Ovary (tissue), 9 donors: ENCODE measurements around the gene LRIG1. TPM values are rescaled to one million over a fixed set of nuclear protein-coding genes. Genes with fewer than 3 reads are reported as not detected.

Experiments
- DNase-seq, 5 donors: peaks; one replicate each; pipeline ENCODE4 v3.0.0-alpha.2; 2019 to 2020
- H3K27ac ChIP-seq, 2 donors: fragments of 200-600 bp; one replicate each; pipeline versions ENCODE4 v1.5.1 to v1.8.0; 2019 to 2022
- H3K27me3 ChIP-seq: fragments of 200-600 bp; one replicate; pipeline ENCODE4 v1.8.0; 2022
- H3K36me3 ChIP-seq: fragments of 200-600 bp; sonication (generic); one replicate; pipeline ENCODE4 v1.5.1; 2019
- H3K4me1 ChIP-seq: one replicate; pipeline ENCODE4 v1.8.1; 2013; ENCODE audit warnings: mild to moderate bottlenecking, moderate library complexity; ENCODE audit not compliant: insufficient read depth
- H3K4me3 ChIP-seq: fragments of 200-600 bp; sonication (generic); one replicate; pipeline ENCODE4 v1.5.1; 2017
- H3K9me3 ChIP-seq, 2 donors: fragments of 200-600 bp in 1 of 2; sonication (generic) in 1 of 2; one replicate each; pipeline versions ENCODE4 v1.5.1 to v1.8.1; 2013 to 2019; ENCODE audit warnings: mild to moderate bottlenecking in 1 of 2, moderate library complexity in 1 of 2
- CTCF ChIP-seq, 3 donors: fragments of 450-650 bp in 2 of 3; fragments of 200-600 bp in 1 of 3; IDR thresholded peaks; one replicate each; pipeline versions ENCODE4 v1.5.1 to v1.8.0; 2016 to 2022; ENCODE audit warnings: antibody characterized with exemption in 3 of 3, mild to moderate bottlenecking in 1 of 3
- EP300 ChIP-seq: sonication (generic); formaldehyde crosslinking; IDR thresholded peaks from one replicate; pipeline ENCODE4 v1.6.1; 2017; ENCODE audit warnings: antibody characterized with exemption
- POLR2A ChIP-seq: fragments of 450-650 bp; IDR thresholded peaks from one replicate; pipeline ENCODE4 v1.6.1; 2017; ENCODE audit warnings: antibody characterized with exemption, mild to moderate bottlenecking, moderate library complexity
- WGBS, 3 donors: extraction: QIAGEN DNeasy Blood & Tissue Kit in 1 of 3; methylation state at CpG; one replicate each; pipeline versions ENCODE4 v1.1.5 to v1.1.7; 2013 to 2017; 5-methylcytosine and 5-hydroxymethylcytosine counted together
- intact Hi-C, 4 donors: fragments of 100-400 bp; cut with DNase I; formaldehyde crosslinking; loops; one replicate each; pipeline versions ENCODE4 v1.11.0 to v1.15.1; 2022 to 2023
- polyA plus RNA-seq, 2 donors: library from polyadenylated mRNA; stranded (reverse); fragments of 200-250 nt in 1 of 2; fragments of 350-450 nt in 1 of 2; fragmentation: Illumina TruSeq in 1 of 2; extraction: RNeasy Lipid Tissue Mini Kit (QIAGEN cat#74804) in 1 of 2; gene quantifications; one replicate each; pipeline ENCODE4 v1.2.3, GENCODE V29; 2013 to 2014
- total RNA-seq, 7 donors: library from RNA; depleted of rRNA in 2 of 7; stranded (reverse); fragments of >200 nt in 2 of 7; fragmentation: NEBNext Ultra II Directional in 3 of 7; extraction: Animal tissue kit (Norgen Biotek cat#: 25700) in 3 of 7; gene quantifications; one replicate each; pipeline versions ENCODE4 v1.1.0 to v1.2.4, GENCODE V29; 2016 to 2023
- donor health status: DM: no; HTN: no; CAD: no; lungs with moderate emphysema.
- donor health status: DM: no; HTN: no; CAD: no.
- donor health status: Bipolar disorder and iron deficiency.
- donor health status: DM: yes; HTN: yes; CAD: no.
- donor health status: DM: no; HTN: no; CAD: no.
- donor health status: DM: yes; HTN: yes; CAD: no.

LRIG1 gene
- total and polyA plus RNA-seq, 9 donors, result 29.1 to 64.8 (median 42.6) TPM

- Histone ChIP-seq H3K9me3 (no peaks in the 10 kb centered on the region), H3K36me3 (no peaks in the 10 kb centered on the region), H3K27ac (no peak overlapping the region), H3K4me1 (peaks cover 27% of the 10 kb centered on the region), H3K27me3 (no peaks in the 10 kb centered on the region), H3K4me3 (no peak overlapping the region)
- intact Hi-C loops, result no loop called here
- TF ChIP-seq CTCF (IDR thresholded peaks at IDR 0.05) (no peak), POLR2A (no peak), EP300 (no peak)
- DNase-seq, result no peak
- 93 to 95% (median 94%) methylated on average over 3 of the region's 3 CpGs for WGBS, 3 donors
Measured at GRCh38 chr3:66427352-66427751, 73.5 kb downstream of the LRIG1 start.

- no peaks in the 10 kb centered on the region for H3K9me3 ChIP-seq
- H3K4me3 ChIP-seq, result no peak overlapping the region
- H3K27ac ChIP-seq, result no peak overlapping the region
- intact Hi-C loops, result no loop called here
- no peak for DNase-seq
- H3K27me3 ChIP-seq, result no peaks in the 10 kb centered on the region
- TF ChIP-seq POLR2A (no peak), CTCF (IDR thresholded peaks at IDR 0.05) (no peak), EP300 (no peak)
- H3K36me3 ChIP-seq, result no peaks in the 10 kb centered on the region
- 88 to 91% (median 88%) methylated on average over 1 of the region's 1 CpG for whole genome bisulfite sequencing, 3 donors
- H3K4me1 ChIP-seq, result peaks cover 27% of the 10 kb centered on the region
Measured at GRCh38 chr3:66426135-66426534, 74.7 kb downstream of the LRIG1 start.

DNA sequence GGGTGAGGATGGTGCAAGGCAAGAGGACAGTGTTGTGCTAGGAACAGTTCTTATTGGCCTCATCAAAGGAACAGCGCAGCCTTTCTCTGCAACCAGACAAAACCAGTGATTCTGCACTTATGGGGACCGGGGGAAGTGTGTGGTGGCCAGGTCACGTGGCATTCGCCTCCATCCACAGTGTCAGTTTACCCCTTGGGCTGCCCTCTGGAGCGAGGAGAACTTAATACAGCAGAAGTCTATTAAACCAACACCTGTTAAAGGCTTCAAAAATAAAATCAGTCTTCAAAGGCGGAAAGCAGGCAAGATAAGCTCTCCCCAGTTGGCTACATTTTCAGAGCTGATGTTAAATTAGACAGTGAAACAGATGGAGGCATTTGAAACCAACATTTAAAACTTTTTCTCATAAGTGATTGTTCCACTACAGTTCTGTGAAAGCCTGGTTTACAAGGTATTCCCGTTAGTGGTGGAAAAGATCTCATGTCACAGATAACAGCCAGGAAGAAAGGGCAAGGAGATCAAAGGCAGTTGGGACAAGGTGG, 75.2 kb downstream of the LRIG1 start:
- Histone ChIP-seq H3K9me3 (no peaks in the 10 kb centered on the region), H3K4me1 (peaks cover 27% of the 10 kb centered on the region), H3K27me3 (no peaks in the 10 kb centered on the region), H3K4me3 (no peak overlapping the region), H3K36me3 (no peaks in the 10 kb centered on the region), H3K27ac (peak overlapping the region in 1 of 2 donors; percentile 56)
- DNase-seq, result no peak
- intact Hi-C loops, result no loop called here
- 65 to 71% (median 69%) methylated on average over 7 of the region's 7 CpGs for WGBS, 3 donors
- TF ChIP-seq EP300 (no peak), POLR2A (no peak), CTCF (IDR thresholded peaks at IDR 0.05) (no peak)

- H3K9me3 ChIP-seq, result no peaks in the 10 kb centered on the region
- no peak for TF ChIP-seq CTCF (IDR thresholded peaks at IDR 0.05)
- TF ChIP-seq EP300, result no peak
- no peak for TF ChIP-seq POLR2A
- peak overlapping the region in 1 of 2 donors; percentile 56 for H3K27ac ChIP-seq
- peak; percentile 75 to 88 (median 88) for DNase-seq
- no peaks in the 10 kb centered on the region for H3K27me3 ChIP-seq
- WGBS, 3 donors, result 6 to 11% (median 6%) methylated on average over 5 of the region's 5 CpGs
- H3K4me3 ChIP-seq, result no peak overlapping the region
- H3K4me1 ChIP-seq, result peaks cover 27% of the 10 kb centered on the region
- no peaks in the 10 kb centered on the region for H3K36me3 ChIP-seq
- intact Hi-C loops, result no loop called here
Measured at GRCh38 chr3:66425032-66425431, 75.8 kb downstream of the LRIG1 start.
